ENCODE data around the gene MED13.

The MED13 gene

DNA sequence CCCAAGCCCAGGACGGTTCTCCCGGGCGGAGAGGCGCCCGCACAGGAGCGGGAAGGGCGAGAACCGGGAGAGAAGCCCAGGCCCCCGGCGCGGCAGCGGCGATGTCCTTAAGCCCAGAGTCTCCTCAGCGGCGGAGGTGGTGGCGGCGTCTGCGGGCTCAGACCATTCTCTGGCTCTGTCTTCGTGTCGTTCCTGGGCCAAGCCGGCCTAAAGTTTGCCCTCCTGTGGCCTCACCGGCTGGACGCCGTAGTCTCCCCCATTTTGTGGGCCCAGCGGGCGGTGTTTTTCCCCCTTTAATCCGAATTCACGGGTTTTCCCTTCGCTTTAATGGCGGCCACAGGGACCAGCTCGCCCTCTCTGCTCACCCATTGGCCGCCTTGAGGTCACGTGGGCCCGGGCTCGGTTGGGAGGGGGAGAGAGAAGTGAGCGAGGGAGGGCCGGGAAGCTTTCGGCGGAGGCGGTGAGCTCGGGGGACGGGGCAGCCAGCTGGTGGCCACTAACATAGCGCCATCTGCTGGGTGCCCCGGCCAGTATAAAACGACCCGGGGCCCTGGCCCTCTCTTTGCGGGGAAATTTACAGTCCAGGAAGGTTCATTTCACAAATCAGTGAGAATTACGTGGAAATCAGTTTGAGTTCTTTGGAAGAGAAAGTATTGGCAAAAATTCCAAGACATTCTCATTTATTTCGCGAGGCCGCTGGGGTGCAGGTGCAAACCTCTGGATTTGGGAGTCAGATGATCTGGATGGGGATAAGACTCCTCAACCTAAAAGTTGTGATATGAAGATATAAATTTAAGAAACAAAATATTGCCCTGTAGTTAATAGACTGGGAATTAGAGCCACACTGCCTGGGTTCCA is 762 bp upstream of the MED13 start (continued):
- TF ChIP-seq INSM2 (tag by site-specific recombination; IDR thresholded peaks at IDR 0.05) (no peak), ZNF394 (tag by site-specific recombination; IDR thresholded peaks at IDR 0.05; ENCODE audit: borderline replicate concordance) (peak; percentile 57), ATF2 (tag by site-specific recombination; IDR thresholded peaks at IDR 0.05; ENCODE audit: low read depth) (no peak), ZNF692 (tag by site-specific recombination; IDR thresholded peaks at IDR 0.05) (peak; percentile 100), ZNF768 (tag by site-specific recombination; IDR thresholded peaks at IDR 0.05) (no peak), HOXA7 (CRISPR knock-in tag; IDR thresholded peaks at IDR 0.05; ENCODE audit: borderline replicate concordance) (no peak), RBAK (tag by site-specific recombination; IDR thresholded peaks at IDR 0.05) (no peak), ZSCAN23 (tag by site-specific recombination; IDR thresholded peaks at IDR 0.05) (no peak), REPIN1 (tag by site-specific recombination; IDR thresholded peaks at IDR 0.05; ENCODE audit: low read depth) (no peak), ZBTB6 (tag by site-specific recombination; IDR thresholded peaks at IDR 0.05) (no peak), ZSCAN4 (tag by site-specific recombination; IDR thresholded peaks at IDR 0.05) (no peak), ZNF449 (tag by site-specific recombination; IDR thresholded peaks at IDR 0.05) (no peak), ZNF391 (tag by site-specific recombination; IDR thresholded peaks at IDR 0.05; ENCODE audit: borderline replicate concordance, low read depth) (peak; percentile 77; the same call in 1 of the 2 replicates), SP2 (tag by site-specific recombination; IDR thresholded peaks at IDR 0.05) (peak; percentile 65), KLF8 (tag by site-specific recombination; IDR thresholded peaks at IDR 0.05) (no peak), GLIS2 (tag by site-specific recombination; IDR thresholded peaks at IDR 0.05) (0 out of 2 replicates have a peak, but pooled peaks have one; percentile 11), ZNF580 (tag by site-specific recombination; IDR thresholded peaks at IDR 0.05) (0 out of 2 replicates have a peak, but pooled peaks have one; percentile 18), HIC1 (tag by site-specific recombination; IDR thresholded peaks at IDR 0.05) (no peak), ZNF133 (tag by site-specific recombination; IDR thresholded peaks at IDR 0.05) (no peak)
- TF ChIP-seq, protein P1, sequence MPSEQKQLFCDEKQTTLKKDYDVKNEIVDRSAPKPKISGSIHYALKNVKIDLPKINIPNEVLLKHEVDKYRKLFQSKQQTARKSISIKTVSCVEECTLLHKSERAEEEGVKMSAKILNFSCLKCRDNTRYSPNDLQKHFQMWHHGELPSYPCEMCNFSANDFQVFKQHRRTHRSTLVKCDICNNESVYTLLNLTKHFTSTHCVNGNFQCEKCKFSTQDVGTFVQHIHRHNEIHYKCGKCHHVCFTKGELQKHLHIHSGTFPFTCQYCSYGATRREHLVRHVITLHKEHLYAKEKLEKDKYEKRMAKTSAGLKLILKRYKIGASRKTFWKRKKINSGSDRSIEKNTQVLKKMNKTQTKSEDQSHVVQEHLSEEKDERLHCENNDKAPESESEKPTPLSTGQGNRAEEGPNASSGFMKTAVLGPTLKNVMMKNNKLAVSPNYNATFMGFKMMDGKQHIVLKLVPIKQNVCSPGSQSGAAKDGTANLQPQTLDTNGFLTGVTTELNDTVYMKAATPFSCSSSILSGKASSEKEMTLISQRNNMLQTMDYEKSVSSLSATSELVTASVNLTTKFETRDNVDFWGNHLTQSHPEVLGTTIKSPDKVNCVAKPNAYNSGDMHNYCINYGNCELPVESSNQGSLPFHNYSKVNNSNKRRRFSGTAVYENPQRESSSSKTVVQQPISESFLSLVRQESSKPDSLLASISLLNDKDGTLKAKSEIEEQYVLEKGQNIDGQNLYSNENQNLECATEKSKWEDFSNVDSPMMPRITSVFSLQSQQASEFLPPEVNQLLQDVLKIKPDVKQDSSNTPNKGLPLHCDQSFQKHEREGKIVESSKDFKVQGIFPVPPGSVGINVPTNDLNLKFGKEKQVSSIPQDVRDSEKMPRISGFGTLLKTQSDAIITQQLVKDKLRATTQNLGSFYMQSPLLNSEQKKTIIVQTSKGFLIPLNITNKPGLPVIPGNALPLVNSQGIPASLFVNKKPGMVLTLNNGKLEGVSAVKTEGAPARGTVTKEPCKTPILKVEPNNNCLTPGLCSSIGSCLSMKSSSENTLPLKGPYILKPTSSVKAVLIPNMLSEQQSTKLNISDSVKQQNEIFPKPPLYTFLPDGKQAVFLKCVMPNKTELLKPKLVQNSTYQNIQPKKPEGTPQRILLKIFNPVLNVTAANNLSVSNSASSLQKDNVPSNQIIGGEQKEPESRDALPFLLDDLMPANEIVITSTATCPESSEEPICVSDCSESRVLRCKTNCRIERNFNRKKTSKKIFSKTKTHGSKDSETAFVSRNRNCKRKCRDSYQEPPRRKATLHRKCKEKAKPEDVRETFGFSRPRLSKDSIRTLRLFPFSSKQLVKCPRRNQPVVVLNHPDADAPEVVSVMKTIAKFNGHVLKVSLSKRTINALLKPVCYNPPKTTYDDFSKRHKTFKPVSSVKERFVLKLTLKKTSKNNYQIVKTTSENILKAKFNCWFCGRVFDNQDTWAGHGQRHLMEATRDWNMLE (tag by site-specific recombination; conservative IDR thresholded peaks at IDR 0.05; ENCODE audit: low read depth) = no peak
